Breast epithelium (tissue), 4 donors: ENCODE results near the gene ELF3. TPM values are rescaled to one million over a fixed set of nuclear protein-coding genes. Genes with fewer than 3 reads are reported as not detected.
"Not testable (repeated sequence)": the region's sequence is repeated elsewhere in the genome, so short reads cannot be mapped to it uniquely, and the experiment has no call there.

Experiments used
- DNase-seq, 2 donors: peaks; one replicate each; pipeline ENCODE4 v3.0.0-alpha.2; 2019; ENCODE audit warnings: low spot score in 2 of 2
- H3K27ac ChIP-seq, 2 donors: fragments of 200-600 bp; sonication (generic) in 1 of 2; one replicate each; pipeline ENCODE4 v1.5.1; 2016 to 2019; ENCODE audit warnings: mild to moderate bottlenecking in 1 of 2
- H3K27me3 ChIP-seq, 2 donors: fragments of 200-600 bp; sonication (generic) in 1 of 2; one replicate each; pipeline versions ENCODE4 v1.5.1 to v1.6.0; 2017 to 2019; ENCODE audit warnings: control low read depth in 1 of 2, mild to moderate bottlenecking in 1 of 2
- H3K36me3 ChIP-seq: fragments of 200-600 bp; one replicate; pipeline ENCODE4 v1.5.1; 2019
- H3K4me1 ChIP-seq, 2 donors: fragments of 200-600 bp; sonication (generic); one replicate each; pipeline ENCODE4 v1.5.1; 2016 to 2019; ENCODE audit warnings: control low read depth in 1 of 2
- H3K4me3 ChIP-seq, 3 donors: fragments of 200-600 bp; sonication (generic); 1 replicate in 2 of 3; 2 replicates in 1 of 3; pipeline ENCODE4 v1.5.1; 2016 to 2019; ENCODE audit warnings: mild to moderate bottlenecking in 3 of 3, moderate library complexity in 2 of 3
- H3K9me3 ChIP-seq, 2 donors: fragments of 200-600 bp; sonication (generic) in 1 of 2; one replicate each; pipeline ENCODE4 v1.5.1; 2016 to 2019; ENCODE audit warnings: control low read depth in 1 of 2
- CTCF ChIP-seq, 3 donors: fragments of 450-650 bp; IDR thresholded peaks; one replicate each; pipeline ENCODE4 v1.5.1; 2016 to 2017; ENCODE audit warnings: antibody characterized with exemption in 3 of 3, mild to moderate bottlenecking in 3 of 3, moderate library complexity in 3 of 3
- POLR2A ChIP-seq: fragments of 450-650 bp; IDR thresholded peaks from one replicate; pipeline ENCODE4 v1.6.1; 2016; ENCODE audit warnings: antibody characterized with exemption, mild to moderate bottlenecking, moderate library complexity
- POLR2AphosphoS5 ChIP-seq, 3 donors: sonication (generic); formaldehyde crosslinking; IDR thresholded peaks; one replicate each; pipeline ENCODE4 v1.6.1; 2017; ENCODE audit warnings: antibody characterized with exemption in 3 of 3
- intact Hi-C: fragments of 100-400 bp; cut with DNase I; formaldehyde crosslinking; loops from one replicate; pipeline ENCODE4 v1.15.1; 2023; ENCODE audit warnings: low total_unique reads
- total RNA-seq, 3 donors: library from RNA; depleted of rRNA; stranded (reverse); fragments of >200 nt; gene quantifications; one replicate each; pipeline ENCODE4 v1.1.0, GENCODE V29; 2016

The ELF3 gene
- total RNA-seq, 3 donors from 2014 or later: 1.3 to 1,061 (median 367) TPM

- peak overlapping the region; percentile 94 for H3K27ac ChIP-seq
Observed at GRCh38 chr1:202046748-202047708, 36.6 kb downstream of the ELF3 start.

GRCh38 chr1:202047977-202048376 lies 37.6 kb downstream of the ELF3 start:
- intact Hi-C loops: no loop called here
- H3K27ac ChIP-seq: peak overlapping the region; percentile 94
- H3K4me1 ChIP-seq: peaks cover 2 to 21% of the 10 kb centered on the region in 2 donors
- no peak for DNase-seq
- no peak overlapping the region for H3K4me3 ChIP-seq
- H3K36me3 ChIP-seq: no peaks in the 10 kb centered on the region
- H3K9me3 ChIP-seq: no peaks in the 10 kb centered on the region
- no peaks in the 10 kb centered on the region for H3K27me3 ChIP-seq
- no peak for TF ChIP-seq CTCF (IDR thresholded peaks at IDR 0.05)
- no peak for TF ChIP-seq POLR2AphosphoS5 (IDR thresholded peaks at IDR 0.05)

More at GRCh38 chr1:202046748-202047708, 36.6 kb downstream of the ELF3 start:
- H3K4me1 ChIP-seq: peaks cover 2 to 21% of the 10 kb centered on the region in 2 donors
- no peaks in the 10 kb centered on the region for H3K36me3 ChIP-seq
- no peaks in the 10 kb centered on the region for H3K27me3 ChIP-seq
- H3K9me3 ChIP-seq: no peaks in the 10 kb centered on the region
- peak overlapping the region in 1 of 3 donors; percentile 7 for H3K4me3 ChIP-seq
- no peak for DNase-seq
- intact Hi-C loops: no loop called here
- TF ChIP-seq POLR2AphosphoS5 (IDR thresholded peaks at IDR 0.05): no peak
- TF ChIP-seq CTCF (IDR thresholded peaks at IDR 0.05): no peak

GRCh38 chr1:202049129-202049528 lies 38.7 kb downstream of the ELF3 start:
- DNase-seq: no peak
- Histone ChIP-seq H3K4me1 (peaks cover 2 to 21% of the 10 kb centered on the region in 2 donors), H3K27me3 (no peaks in the 10 kb centered on the region), H3K4me3 (no peak overlapping the region), H3K27ac (peak overlapping the region; percentile 49 to 94), H3K9me3 (no peaks in the 10 kb centered on the region), H3K36me3 (no peaks in the 10 kb centered on the region)
- intact Hi-C loops: no loop called here
- TF ChIP-seq POLR2AphosphoS5 (IDR thresholded peaks at IDR 0.05) (no peak), POLR2A (no peak), CTCF (IDR thresholded peaks at IDR 0.05) (no peak)

GRCh38 chr1:202054094-202054493 lies 43.7 kb downstream of the ELF3 start:
- Histone ChIP-seq H3K4me1 (no peaks in the 10 kb centered on the region), H3K9me3 (no peaks in the 10 kb centered on the region), H3K27ac (no peak overlapping the region), H3K27me3 (no peaks in the 10 kb centered on the region), H3K4me3 (no peak overlapping the region), H3K36me3 (no peaks in the 10 kb centered on the region)
- DNase-seq: no peak
- intact Hi-C loops: no loop called here
- TF ChIP-seq POLR2AphosphoS5 (IDR thresholded peaks at IDR 0.05): no peak
- TF ChIP-seq POLR2A: no peak
- no peak for TF ChIP-seq CTCF (IDR thresholded peaks at IDR 0.05)

- H3K27me3 ChIP-seq, H3K4me3 ChIP-seq, H3K4me1 ChIP-seq, DNase-seq, H3K9me3 ChIP-seq, intact Hi-C loops, H3K36me3 ChIP-seq, H3K27ac ChIP-seq: not testable (repeated sequence)
Observed at GRCh38 chr1:202054673-202055072, 44.3 kb downstream of the ELF3 start.
